Effector CD8-positive, alpha-beta T cell (primary cell): Measurements from ENCODE around the gene LNPK.
A peak's percentile ranks its signal among the peaks of the same experiment; 100 is the strongest.
"Not testable (repeated sequence)": the region's sequence is repeated elsewhere in the genome, so short reads cannot be mapped to it uniquely, and the experiment has no call there.

Source experiments
- DNase-seq: peaks from one replicate; lab custom pipeline; 2025; lab: John Stamatoyannopoulos, UW
- total RNA-seq, 4 experiments: gene quantifications; one replicate each; lab custom pipeline; 2026; lab: John Stamatoyannopoulos, UW

Gene LNPK, protein sequence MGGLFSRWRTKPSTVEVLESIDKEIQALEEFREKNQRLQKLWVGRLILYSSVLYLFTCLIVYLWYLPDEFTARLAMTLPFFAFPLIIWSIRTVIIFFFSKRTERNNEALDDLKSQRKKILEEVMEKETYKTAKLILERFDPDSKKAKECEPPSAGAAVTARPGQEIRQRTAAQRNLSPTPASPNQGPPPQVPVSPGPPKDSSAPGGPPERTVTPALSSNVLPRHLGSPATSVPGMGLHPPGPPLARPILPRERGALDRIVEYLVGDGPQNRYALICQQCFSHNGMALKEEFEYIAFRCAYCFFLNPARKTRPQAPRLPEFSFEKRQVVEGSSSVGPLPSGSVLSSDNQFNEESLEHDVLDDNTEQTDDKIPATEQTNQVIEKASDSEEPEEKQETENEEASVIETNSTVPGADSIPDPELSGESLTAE
- 31.1 to 61.2 (median 41.7) reads per million in 4 experiments for total RNA-seq

DNA sequence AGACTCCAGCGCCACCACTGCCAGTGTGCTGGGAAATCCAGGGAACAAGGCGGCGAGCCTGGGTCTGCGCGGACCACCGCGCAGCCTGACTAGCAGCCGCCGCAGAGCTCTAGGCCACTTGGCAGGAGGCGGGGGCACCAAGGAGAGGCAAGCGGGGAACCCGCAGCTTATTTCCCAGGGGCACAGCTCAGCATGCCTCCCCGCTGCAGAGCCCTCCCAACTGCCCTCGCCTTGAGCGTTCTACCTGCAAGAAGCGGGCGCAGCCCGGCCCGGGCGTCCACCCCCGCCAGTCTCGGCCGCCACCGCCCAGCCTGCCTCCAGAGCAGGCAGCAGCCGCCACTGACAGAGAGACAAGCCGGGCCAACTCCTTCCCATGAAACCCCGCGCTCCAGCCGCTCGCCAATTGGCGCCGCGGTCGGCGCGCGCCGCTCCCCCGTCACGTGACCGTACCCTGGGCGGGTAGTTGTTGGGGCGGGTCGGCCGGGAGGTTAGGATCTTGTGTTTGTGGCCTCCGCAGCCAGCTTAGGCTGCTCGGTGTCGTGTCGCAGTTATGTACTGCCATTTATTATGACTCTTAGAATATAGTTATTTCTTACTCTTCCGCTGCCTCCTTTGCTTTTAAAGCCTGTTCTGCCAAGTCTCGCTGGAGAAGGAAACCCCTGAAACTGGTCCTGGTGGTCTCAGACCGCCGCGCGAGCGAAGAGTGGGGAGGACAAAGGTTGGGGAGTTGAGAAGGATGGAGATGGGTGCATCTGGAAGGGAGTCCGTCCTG is at the start of gene LNPK:
Gene LNPK, minus strand, starts transcription at position 352 of the 772 bp plus-strand sequence. CDS start 6,683 bp downstream, outside the sequence.
- DNase-seq: peak; percentile 82

DNA sequence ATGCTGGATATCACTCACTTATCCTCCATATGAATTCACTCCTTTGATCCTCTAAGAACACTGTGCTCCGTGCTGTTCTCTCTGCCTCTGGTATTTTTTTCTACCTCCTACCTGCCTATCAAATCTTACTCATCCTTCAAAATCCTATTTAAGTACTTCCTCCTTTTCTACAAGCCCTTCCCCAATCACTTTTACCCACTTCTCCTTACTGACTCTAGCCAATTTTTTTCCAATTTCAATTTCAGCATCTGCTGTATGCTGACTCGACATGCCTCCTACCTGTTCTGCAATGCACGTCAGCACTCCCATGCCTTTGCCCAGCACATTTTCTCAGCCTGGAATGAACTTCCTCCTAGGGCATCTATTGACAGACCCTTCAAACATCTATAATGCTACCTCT is 37.3 kb upstream of the LNPK start:
- DNase-seq: no peak

DNA sequence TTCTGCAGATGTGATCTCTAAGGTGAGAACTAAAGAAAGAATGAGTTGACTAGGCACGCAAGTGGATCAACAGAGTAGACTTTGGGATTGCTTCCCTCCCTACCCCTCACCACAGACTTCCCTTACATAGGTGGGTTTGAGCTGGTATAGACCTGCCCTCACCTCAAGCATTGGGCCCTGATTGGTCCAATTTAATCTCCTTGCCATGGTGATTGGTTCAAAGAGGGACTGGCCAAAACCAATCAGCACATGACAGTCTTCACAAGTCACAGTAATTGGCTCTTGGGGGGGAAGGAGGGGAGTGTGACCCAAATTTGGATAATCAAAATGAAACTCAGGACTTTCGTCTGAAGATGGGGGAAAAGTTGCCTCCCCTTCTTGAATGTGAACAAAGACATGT is 36.6 kb upstream of the LNPK start:
- no peak for DNase-seq

DNA sequence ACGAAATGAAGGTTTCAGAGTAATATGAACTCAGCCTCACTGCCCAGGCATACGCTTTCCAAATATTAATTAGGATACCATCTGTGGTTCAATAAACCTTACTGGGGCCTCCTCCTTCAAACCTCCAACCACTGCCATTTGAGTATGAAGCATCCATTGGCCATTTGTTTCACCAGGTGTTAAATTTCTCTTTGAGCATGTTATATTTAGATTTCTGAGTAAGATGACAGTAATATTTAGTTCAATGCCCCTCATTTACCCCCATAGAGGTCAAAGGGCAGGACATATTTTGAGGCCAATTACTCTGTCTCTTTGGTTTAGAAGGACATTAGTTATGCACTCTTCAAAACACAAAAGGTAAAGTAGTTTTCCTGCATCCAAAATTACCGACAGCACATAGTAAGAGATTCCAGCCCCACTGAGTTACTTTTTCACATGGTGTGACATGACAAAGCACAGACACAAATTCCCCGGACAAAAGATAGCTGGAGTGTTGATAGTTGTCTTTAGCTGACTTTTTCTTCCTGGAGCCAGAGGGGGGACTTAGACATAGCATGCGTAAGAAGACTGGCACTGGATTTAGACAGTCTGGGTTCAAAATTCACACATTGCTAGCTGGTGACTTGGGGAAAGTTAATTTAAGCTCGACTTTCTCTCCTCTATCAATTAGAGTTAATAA is 33.1 kb upstream of the LNPK start:
- DNase-seq: no peak

GRCh38 chr2:176027806-176028205 is 25.7 kb upstream of the LNPK start:
- no peak for DNase-seq

GRCh38 chr2:176025932-176026331 is 23.9 kb upstream of the LNPK start:
- no peak for DNase-seq

GRCh38 chr2:176024083-176024482 is 22.0 kb upstream of the LNPK start:
- DNase-seq: no peak

GRCh38 chr2:176022048-176022447 is 20.0 kb upstream of the LNPK start:
- no peak for DNase-seq

- DNase-seq: no peak
Measured at GRCh38 chr2:176020400-176020799, 18.3 kb upstream of the LNPK start.

GRCh38 chr2:176018708-176019107 is 16.6 kb upstream of the LNPK start:
- DNase-seq: no peak

DNA sequence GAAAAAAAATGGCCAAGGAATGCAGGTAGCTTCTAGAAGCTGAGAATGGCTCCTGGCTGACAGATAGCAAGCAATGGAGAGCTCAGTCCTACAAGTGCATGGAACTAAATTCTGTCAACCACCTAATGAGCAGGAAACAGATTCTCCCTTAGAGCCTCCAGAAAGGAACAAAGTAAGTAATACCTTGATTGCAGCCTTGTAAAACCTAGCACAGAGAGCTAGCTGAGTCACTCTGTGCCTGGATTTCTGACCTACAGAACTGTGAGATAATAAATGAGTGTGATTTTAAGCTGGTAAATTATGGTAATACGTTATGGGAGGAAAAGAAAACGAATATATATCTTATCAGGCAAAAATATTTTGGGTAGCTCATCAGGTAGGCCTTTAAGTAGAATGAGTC is 7.4 kb upstream of the LNPK start:
- DNase-seq: no peak

- no peak for DNase-seq
Measured at GRCh38 chr2:176004934-176005333, 2.9 kb upstream of the LNPK start.

- DNase-seq: no peak
Measured at GRCh38 chr2:176003958-176004357, 1.9 kb upstream of the LNPK start.

DNA sequence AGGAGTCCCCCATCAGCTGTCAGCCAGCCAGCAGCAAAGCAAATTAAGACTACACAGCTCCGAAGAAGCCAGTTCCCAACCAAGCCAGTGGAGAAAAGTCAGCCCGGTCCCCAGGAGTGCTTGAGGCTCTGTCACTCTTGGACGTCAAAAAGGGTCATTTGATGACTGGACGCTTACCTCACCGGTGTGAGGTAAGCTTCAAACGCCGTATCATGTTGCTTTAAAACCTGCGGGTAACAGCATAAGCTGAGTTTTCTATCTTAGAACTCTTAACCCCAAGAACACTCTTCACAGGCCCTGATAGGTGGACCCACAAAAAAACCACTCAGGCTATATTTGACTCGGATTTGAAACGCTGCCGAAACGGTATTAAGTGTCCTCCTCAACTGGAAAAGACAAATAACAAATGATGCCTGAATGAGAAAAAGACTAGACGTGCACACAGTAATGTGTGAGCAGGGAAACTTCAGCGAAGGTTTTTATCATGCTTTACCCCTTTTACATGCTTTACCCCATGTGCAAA is 682 bp upstream of the LNPK start:
- DNase-seq: no peak

- no peak for DNase-seq
Measured at GRCh38 chr2:176001281-176001915, 669 bp downstream of the LNPK start.

GRCh38 chr2:175999283-175999819 is 2.7 kb downstream of the LNPK start:
- no peak for DNase-seq

GRCh38 chr2:175990099-175990498 is 12.0 kb downstream of the LNPK start:
- DNase-seq: no peak

GRCh38 chr2:175987126-175987525 is 14.9 kb downstream of the LNPK start:
- not testable (repeated sequence) for DNase-seq

- DNase-seq: no peak
Measured at GRCh38 chr2:175984846-175985245, 17.2 kb downstream of the LNPK start.

- DNase-seq: no peak
Measured at GRCh38 chr2:175981551-175981950, 20.5 kb downstream of the LNPK start.

GRCh38 chr2:175976391-175977157 is 25.5 kb downstream of the LNPK start:
- DNase-seq: no peak
